Glomerular visceral epithelial cell (primary cell): ENCODE results near the gene CHRD.

Source experiments
- DNase-seq: peaks from one replicate; pipeline ENCODE4 v3.0.0-alpha.2; 2016; ENCODE audit errors: extremely low spot score

Gene CHRD

GRCh38 chr3:184346480-184347190 is 33.2 kb upstream of the CHRD start:
- no peak for DNase-seq

GRCh38 chr3:184347321-184348056 is 32.4 kb upstream of the CHRD start:
- no peak for DNase-seq

- no peak for DNase-seq
Measured at GRCh38 chr3:184348057-184348382, 31.8 kb upstream of the CHRD start.

GRCh38 chr3:184349563-184350470 is 30.0 kb upstream of the CHRD start:
- no peak for DNase-seq

GRCh38 chr3:184350618-184351017 is 29.2 kb upstream of the CHRD start:
- no peak for DNase-seq

GRCh38 chr3:184351511-184352148 is 28.2 kb upstream of the CHRD start:
- DNase-seq: no peak

GRCh38 chr3:184352149-184352785 is 27.6 kb upstream of the CHRD start:
- DNase-seq: no peak

GRCh38 chr3:184352897-184353545 is 26.8 kb upstream of the CHRD start:
- DNase-seq: no peak

- no peak for DNase-seq
Measured at GRCh38 chr3:184353546-184353941, 26.3 kb upstream of the CHRD start.

- peak; percentile 20 for DNase-seq
Measured at GRCh38 chr3:184354121-184354728, 25.6 kb upstream of the CHRD start.

GRCh38 chr3:184354754-184355153 is 25.1 kb upstream of the CHRD start:
- DNase-seq: no peak

- no peak for DNase-seq
Measured at GRCh38 chr3:184355261-184356040, 24.4 kb upstream of the CHRD start.

GRCh38 chr3:184357248-184358123 is 22.4 kb upstream of the CHRD start:
- DNase-seq: no peak

GRCh38 chr3:184358124-184358767 is 21.6 kb upstream of the CHRD start:
- DNase-seq: no peak

GRCh38 chr3:184358921-184359350 is 20.9 kb upstream of the CHRD start:
- DNase-seq: no peak

- no peak for DNase-seq
Measured at GRCh38 chr3:184359610-184360009, 20.2 kb upstream of the CHRD start.

GRCh38 chr3:184360070-184360928 is 19.6 kb upstream of the CHRD start:
- no peak for DNase-seq
